AG09309 (cell line): Measurements from ENCODE around the gene ACOXL.

Source experiments
- DNase-seq: peaks from one replicate; pipeline ENCODE4 v3.0.0-alpha.2; 2010; ENCODE audit warnings: low read depth
- H3K4me3 ChIP-seq: 2 replicates; pipeline ENCODE4 v1.5.1; 2011; ENCODE audit warnings: mild to moderate bottlenecking, low read depth, low read length, moderate library complexity; ENCODE audit not compliant: control insufficient read depth
- TF ChIP-seq, protein P1 (sequence below): IDR thresholded peaks from 2 replicates; pipeline ENCODE4 v1.5.1; 2011; ENCODE audit warnings: mild to moderate bottlenecking, low read depth, low read length, inconsistent platforms; ENCODE audit not compliant: insufficient read depth, control insufficient read depth; ENCODE audit errors: missing control alignments

The ACOXL gene

DNA sequence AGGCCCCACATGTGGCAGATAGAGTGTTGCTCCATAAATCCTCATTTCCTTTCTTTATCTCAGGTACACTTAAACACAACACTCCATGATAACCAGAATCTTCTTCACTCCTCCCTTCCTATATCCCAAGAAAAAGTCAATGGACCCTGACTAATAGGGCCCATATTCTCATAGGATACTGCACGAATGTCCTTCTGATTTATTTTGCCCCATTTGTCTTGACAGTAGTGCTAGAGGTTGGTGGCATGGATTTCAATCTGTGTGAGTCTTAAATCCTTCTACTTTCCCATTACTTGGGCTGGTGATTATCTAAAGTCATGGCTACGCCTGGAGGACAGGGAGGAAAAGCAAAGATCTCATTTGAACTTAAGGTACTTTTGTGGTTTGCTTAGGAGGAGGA is 156.0 kb downstream of the ACOXL start:
- no peak for DNase-seq
- TF ChIP-seq, protein P1, sequence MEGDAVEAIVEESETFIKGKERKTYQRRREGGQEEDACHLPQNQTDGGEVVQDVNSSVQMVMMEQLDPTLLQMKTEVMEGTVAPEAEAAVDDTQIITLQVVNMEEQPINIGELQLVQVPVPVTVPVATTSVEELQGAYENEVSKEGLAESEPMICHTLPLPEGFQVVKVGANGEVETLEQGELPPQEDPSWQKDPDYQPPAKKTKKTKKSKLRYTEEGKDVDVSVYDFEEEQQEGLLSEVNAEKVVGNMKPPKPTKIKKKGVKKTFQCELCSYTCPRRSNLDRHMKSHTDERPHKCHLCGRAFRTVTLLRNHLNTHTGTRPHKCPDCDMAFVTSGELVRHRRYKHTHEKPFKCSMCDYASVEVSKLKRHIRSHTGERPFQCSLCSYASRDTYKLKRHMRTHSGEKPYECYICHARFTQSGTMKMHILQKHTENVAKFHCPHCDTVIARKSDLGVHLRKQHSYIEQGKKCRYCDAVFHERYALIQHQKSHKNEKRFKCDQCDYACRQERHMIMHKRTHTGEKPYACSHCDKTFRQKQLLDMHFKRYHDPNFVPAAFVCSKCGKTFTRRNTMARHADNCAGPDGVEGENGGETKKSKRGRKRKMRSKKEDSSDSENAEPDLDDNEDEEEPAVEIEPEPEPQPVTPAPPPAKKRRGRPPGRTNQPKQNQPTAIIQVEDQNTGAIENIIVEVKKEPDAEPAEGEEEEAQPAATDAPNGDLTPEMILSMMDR = no peak
- H3K4me3 ChIP-seq = no peak overlapping the region

DNA sequence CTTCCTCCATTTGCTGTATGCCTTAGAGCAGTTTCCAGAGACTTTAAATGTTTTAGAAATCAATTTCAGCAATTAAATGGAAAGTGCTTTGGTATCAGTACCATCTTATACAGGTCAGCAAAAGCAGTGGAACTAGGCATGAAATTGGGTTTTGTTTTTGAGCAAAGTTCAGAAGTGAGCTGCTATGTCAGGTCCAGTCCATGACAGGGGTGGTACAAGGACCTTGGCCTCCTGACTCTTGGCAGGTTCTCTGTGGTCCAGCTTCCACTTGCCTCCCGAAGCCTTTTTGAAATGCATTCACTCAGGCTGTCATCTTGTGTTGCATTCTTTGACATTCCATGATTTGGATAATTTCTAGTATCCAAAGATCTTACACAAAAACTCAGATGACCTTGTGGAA is 159.3 kb downstream of the ACOXL start:
- DNase-seq = no peak
- no peak overlapping the region for H3K4me3 ChIP-seq
- TF ChIP-seq, protein P1 = no peak

DNA sequence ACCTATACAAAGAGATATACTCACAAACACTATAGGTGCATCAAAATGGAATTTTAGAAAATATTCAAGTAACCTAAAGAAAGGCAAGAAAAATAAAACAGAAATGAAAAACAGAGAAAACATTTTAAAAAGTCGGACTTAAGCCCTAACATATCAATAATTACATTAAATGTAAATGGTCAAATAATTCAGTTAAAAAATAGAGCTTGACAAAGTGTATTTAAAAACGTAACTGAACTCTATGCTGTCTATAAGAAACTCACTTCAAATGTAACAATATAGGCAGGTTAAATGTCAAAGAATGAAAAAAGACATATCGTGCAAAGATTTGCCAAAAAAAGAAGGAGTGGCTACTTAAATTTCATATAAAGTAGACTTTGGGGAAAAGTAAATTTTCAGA is 163.9 kb downstream of the ACOXL start:
- no peak overlapping the region for H3K4me3 ChIP-seq
- TF ChIP-seq, protein P1 = no peak
- DNase-seq = no peak

DNA sequence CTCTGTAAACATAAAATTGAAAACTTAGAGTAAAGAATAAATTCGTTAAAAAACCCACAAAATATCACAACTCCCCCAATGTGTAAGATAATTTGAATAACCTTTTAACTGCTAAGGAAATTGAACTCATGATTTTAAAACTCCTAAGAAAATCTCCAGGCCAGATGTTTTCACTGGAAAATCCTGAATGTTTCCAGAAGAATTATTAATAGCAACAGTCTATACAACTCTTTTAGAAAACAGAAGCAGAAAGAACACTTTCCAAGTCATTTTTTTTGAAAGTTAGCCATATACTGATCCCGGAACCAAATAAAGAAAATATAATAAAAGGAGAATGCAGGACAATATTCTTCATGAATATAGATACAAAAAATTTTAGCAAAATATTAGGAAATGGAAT is 165.6 kb downstream of the ACOXL start:
- DNase-seq = no peak
- TF ChIP-seq, protein P1 = no peak
- H3K4me3 ChIP-seq = no peak overlapping the region

DNA sequence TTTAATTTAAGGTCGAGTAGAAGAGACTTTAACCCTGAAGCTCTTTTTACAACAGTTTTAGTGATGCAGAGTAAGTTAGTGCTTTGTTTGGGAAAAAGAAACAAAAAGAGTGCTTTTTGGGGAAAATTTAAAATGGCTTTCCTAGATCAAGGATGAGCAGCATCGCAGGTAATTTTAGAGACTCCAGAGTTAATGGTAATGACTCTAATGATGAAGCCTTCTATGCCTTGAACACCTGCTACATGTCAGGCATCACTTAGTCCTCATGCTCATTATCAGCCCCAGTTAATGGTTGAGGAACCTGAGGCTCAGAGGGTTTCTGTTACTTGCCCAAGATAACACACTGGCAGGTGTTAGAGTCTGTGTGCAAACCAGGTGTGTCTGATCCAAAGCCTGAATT is 167.8 kb downstream of the ACOXL start:
- H3K4me3 ChIP-seq = no peak overlapping the region
- TF ChIP-seq, protein P1 = no peak
- DNase-seq = no peak

DNA sequence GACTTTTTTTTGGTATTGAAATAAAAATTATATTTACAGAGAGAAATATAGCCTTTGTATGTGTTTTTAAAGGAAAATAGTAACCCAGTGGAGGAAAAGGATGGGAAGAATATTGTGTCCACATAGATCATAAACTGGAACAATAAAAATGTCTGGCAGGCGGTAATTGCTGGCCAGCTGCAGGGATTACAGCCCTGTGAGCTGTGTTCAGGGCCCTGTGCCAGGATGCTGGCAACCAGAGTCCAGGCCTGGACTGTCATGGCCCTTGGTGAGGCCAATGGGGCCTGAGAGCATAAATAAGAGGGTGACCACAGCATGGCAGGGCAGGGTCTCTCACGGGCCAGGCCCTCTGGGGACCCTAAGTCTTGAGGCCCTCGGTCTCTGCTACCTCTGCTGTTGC is 171.2 kb downstream of the ACOXL start:
- H3K4me3 ChIP-seq = no peak overlapping the region
- no peak for DNase-seq
- TF ChIP-seq, protein P1 = no peak
